ENCODE data around the gene CENPT.

The CENPT gene

GRCh38 chr16:67779256-67780014 is 68.1 kb downstream of the CENPT start:
- no peak for FAIRE-seq
- no peak for DNase-seq (ENCODE audit: insufficient read length, low spot score)
